GM12873 (cell line): Measurements from ENCODE around the gene ARFGAP3.

Experiments
- CTCF ChIP-seq: IDR thresholded peaks from 2 replicates; pipeline ENCODE4 v1.5.1; 2012; ENCODE audit warnings: low read depth, mild to moderate bottlenecking, moderate library complexity, low read length, control low read depth; ENCODE audit not compliant: insufficient read depth; ENCODE audit errors: missing control alignments

Gene ARFGAP3

GRCh38 chr22:42816336-42816735, 40.7 kb downstream of the ARFGAP3 start:
- TF ChIP-seq CTCF = no peak

- no peak for TF ChIP-seq CTCF
Observed at GRCh38 chr22:42814616-42815015, 42.5 kb downstream of the ARFGAP3 start.

GRCh38 chr22:42814215-42814614, 42.9 kb downstream of the ARFGAP3 start:
- TF ChIP-seq CTCF = no peak

GRCh38 chr22:42813501-42813900, 43.6 kb downstream of the ARFGAP3 start:
- no peak for TF ChIP-seq CTCF

GRCh38 chr22:42811459-42811858, 45.6 kb downstream of the ARFGAP3 start:
- TF ChIP-seq CTCF = no peak

GRCh38 chr22:42808521-42808920, 48.6 kb downstream of the ARFGAP3 start:
- TF ChIP-seq CTCF = no peak

- no peak for TF ChIP-seq CTCF
Observed at GRCh38 chr22:42807185-42807584, 49.9 kb downstream of the ARFGAP3 start.
